Suprapubic skin (tissue), 4 donors: Measurements from ENCODE around the gene ERF. TPM values are rescaled to one million over a fixed set of nuclear protein-coding genes. Genes with fewer than 3 reads are reported as not detected.

ENCODE experiments used
- DNase-seq, 2 donors: peaks; one replicate each; pipeline ENCODE4 v3.0.0-alpha.2; 2019; ENCODE audit warnings: low spot score in 2 of 2
- H3K27ac ChIP-seq: fragments of 200-600 bp; sonication (generic); one replicate; pipeline ENCODE4 v1.5.1; 2019
- H3K27me3 ChIP-seq: fragments of 200-600 bp; sonication (generic); one replicate; pipeline ENCODE4 v1.5.1; 2019
- H3K36me3 ChIP-seq: fragments of 200-600 bp; sonication (generic); one replicate; pipeline ENCODE4 v1.5.1; 2019
- H3K4me1 ChIP-seq: fragments of 200-600 bp; sonication (generic); one replicate; pipeline ENCODE4 v1.5.1; 2019
- H3K4me3 ChIP-seq: fragments of 200-600 bp; sonication (generic); one replicate; pipeline ENCODE4 v1.5.1; 2019; ENCODE audit warnings: mild to moderate bottlenecking
- H3K9me3 ChIP-seq: fragments of 200-600 bp; sonication (generic); one replicate; pipeline ENCODE4 v1.5.1; 2019
- CTCF ChIP-seq, 2 donors: fragments of 200-600 bp in 1 of 2; fragments of 450-650 bp in 1 of 2; sonication (generic) in 1 of 2; IDR thresholded peaks; one replicate each; pipeline ENCODE4 v1.5.1; 2016 to 2019; ENCODE audit warnings: antibody characterized with exemption in 2 of 2, mild to moderate bottlenecking in 1 of 2, moderate library complexity in 1 of 2
- EP300 ChIP-seq: sonication (generic); formaldehyde crosslinking; IDR thresholded peaks from one replicate; pipeline ENCODE4 v1.6.1; 2017; ENCODE audit warnings: antibody characterized with exemption
- POLR2A ChIP-seq, 2 donors: fragments of 450-650 bp; IDR thresholded peaks; one replicate each; pipeline ENCODE4 v1.6.1; 2017; ENCODE audit warnings: antibody characterized with exemption in 2 of 2, mild to moderate bottlenecking in 2 of 2, moderate library complexity in 2 of 2
- POLR2AphosphoS5 ChIP-seq, 3 donors: sonication (generic); formaldehyde crosslinking; IDR thresholded peaks; one replicate each; pipeline ENCODE4 v1.6.1; 2017; ENCODE audit warnings: antibody characterized with exemption in 3 of 3
- WGBS: methylation state at CpG from one replicate; pipeline ENCODE4 v1.1.5; 2018; 5-methylcytosine and 5-hydroxymethylcytosine counted together
- total RNA-seq, 4 donors: library from RNA; depleted of rRNA; stranded (reverse); fragments of >200 nt; gene quantifications; one replicate each; pipeline ENCODE4 v1.1.0, GENCODE V29; 2016

Gene ERF
- total RNA-seq, 4 donors from 2014 or later: 36.8 to 49.5 (median 45.8) TPM

DNA sequence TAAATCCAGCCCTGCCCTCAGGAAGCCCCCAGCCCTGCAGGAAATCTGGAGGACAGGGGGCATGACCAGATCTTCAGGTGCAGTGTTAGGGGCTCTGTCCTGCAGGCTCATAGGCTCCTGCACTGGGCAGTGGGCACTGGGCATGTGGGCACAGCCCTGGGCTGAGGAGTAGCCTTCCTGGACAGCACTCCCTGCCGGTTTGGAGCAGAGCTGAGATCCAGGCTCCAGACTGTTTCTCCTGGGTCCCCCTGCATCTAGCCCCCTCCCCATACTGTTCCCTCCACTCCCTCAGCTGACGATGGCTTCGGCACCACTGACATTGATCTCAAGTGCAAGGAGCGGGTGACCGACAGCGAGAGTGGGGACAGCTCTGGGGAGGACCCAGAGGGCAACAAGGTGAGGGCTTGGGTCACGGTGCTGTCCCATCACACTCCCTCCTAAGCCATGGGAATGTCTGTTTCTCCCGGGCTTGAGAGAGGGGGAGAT, 34.7 kb upstream of the ERF start:
- Histone ChIP-seq H3K36me3 (peaks cover 80% of the 10 kb centered on the region), H3K9me3 (no peaks in the 10 kb centered on the region), H3K27ac (no peak overlapping the region), H3K4me3 (no peak overlapping the region), H3K4me1 (peaks cover 29% of the 10 kb centered on the region), H3K27me3 (no peaks in the 10 kb centered on the region)
- DNase-seq: no peak
- WGBS: 88% methylated on average over 8 of the region's 8 CpGs
- TF ChIP-seq POLR2A (IDR thresholded peaks at IDR 0.05) (no peak), EP300 (no peak), POLR2AphosphoS5 (IDR thresholded peaks at IDR 0.05) (no peak), CTCF (IDR thresholded peaks at IDR 0.05) (no peak)

GRCh38 chr19:42288881-42289555, 34.1 kb upstream of the ERF start:
- H3K27ac ChIP-seq: no peak overlapping the region
- no peak overlapping the region for H3K4me3 ChIP-seq
- peak in 1 of 2 donors; percentile 74 for DNase-seq
- 92% methylated on average over 17 of the region's 22 CpGs for WGBS
- TF ChIP-seq CTCF (IDR thresholded peaks at IDR 0.05) (no peak), EP300 (no peak), POLR2AphosphoS5 (IDR thresholded peaks at IDR 0.05) (no peak), POLR2A (IDR thresholded peaks at IDR 0.05) (no peak)
- no peaks in the 10 kb centered on the region for H3K27me3 ChIP-seq
- peaks cover 75% of the 10 kb centered on the region for H3K36me3 ChIP-seq
- no peaks in the 10 kb centered on the region for H3K9me3 ChIP-seq
- H3K4me1 ChIP-seq: peaks cover 32% of the 10 kb centered on the region

DNA sequence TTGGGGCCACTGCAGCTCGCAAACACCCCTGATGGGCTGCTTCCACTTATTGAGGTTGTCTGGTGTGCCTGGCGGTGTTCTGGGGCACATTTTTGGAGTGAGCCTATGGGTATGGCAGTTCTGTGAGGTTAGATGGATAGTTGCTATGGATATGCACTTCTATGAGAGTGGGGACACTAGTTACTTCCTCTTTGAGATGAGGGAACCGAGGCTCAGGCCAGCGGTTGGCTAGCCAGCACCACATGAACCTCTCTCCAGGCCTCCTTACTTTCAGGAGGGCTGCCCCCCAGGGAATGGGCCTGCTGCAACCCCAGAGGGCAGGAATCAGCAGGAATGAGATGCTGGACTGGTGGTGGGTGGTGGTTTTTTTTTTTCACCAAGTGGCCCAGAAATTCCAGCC, 33.5 kb upstream of the ERF start:
- peaks cover 68% of the 10 kb centered on the region for H3K36me3 ChIP-seq
- H3K27ac ChIP-seq: no peak overlapping the region
- no peak for DNase-seq
- no peaks in the 10 kb centered on the region for H3K27me3 ChIP-seq
- H3K4me1 ChIP-seq: peaks cover 33% of the 10 kb centered on the region
- no peaks in the 10 kb centered on the region for H3K9me3 ChIP-seq
- TF ChIP-seq POLR2AphosphoS5 (IDR thresholded peaks at IDR 0.05) (no peak), POLR2A (IDR thresholded peaks at IDR 0.05) (no peak), CTCF (IDR thresholded peaks at IDR 0.05) (no peak), EP300 (no peak)
- 92% methylated on average over 2 of the region's 4 CpGs for WGBS
- H3K4me3 ChIP-seq: no peak overlapping the region

GRCh38 chr19:42287827-42288107, 32.8 kb upstream of the ERF start:
- Histone ChIP-seq H3K27ac (no peak overlapping the region), H3K4me3 (no peak overlapping the region), H3K36me3 (peaks cover 62% of the 10 kb centered on the region), H3K27me3 (no peaks in the 10 kb centered on the region), H3K4me1 (peaks cover 39% of the 10 kb centered on the region), H3K9me3 (no peaks in the 10 kb centered on the region)
- DNase-seq: no peak
- WGBS: 71% methylated on average over 10 of the region's 10 CpGs
- TF ChIP-seq POLR2A (IDR thresholded peaks at IDR 0.05): no peak
- no peak for TF ChIP-seq POLR2AphosphoS5 (IDR thresholded peaks at IDR 0.05)
- TF ChIP-seq EP300: no peak
- no peak for TF ChIP-seq CTCF (IDR thresholded peaks at IDR 0.05)

DNA sequence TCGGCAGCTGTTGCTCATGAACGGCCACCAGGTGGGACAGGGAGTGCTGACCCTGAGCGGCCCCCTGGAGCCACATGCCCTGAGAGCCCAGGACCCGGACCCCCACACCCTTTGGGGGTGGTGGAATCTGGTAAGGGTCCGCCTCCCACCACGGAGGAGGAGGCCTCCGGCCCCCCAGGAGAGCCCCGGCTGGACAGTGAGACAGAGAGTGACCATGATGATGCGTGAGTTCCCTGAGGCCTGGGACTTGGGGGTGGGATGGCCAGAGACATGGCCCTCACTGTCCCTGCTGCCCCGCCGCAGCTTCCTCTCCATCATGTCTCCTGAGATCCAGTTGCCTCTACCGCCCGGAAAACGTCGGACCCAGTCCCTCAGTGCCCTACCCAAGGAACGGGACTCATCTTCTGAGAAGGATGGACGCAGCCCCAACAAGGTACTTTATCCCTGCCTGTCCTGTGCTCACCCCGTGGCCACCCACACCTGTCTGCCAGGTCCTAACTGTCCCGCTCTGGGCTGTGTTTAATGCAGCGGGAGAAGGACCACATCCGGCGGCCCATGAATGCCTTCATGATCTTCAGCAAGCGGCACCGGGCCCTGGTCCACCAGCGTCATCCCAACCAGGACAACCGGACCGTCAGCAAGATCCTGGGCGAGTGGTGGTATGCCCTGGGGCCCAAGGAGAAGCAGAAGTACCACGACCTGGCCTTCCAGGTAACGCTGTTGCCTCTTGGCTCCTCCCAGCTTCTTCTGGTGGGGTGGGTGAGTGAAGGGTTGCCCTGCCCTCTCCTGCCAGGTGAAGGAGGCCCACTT, 32.3 kb upstream of the ERF start:
- Histone ChIP-seq H3K27me3 (no peaks in the 10 kb centered on the region), H3K9me3 (no peaks in the 10 kb centered on the region), H3K27ac (peak overlapping the region; percentile 2), H3K4me3 (no peak overlapping the region), H3K36me3 (peaks cover 57% of the 10 kb centered on the region), H3K4me1 (peaks cover 45% of the 10 kb centered on the region)
- 83% methylated on average over 12 of the region's 30 CpGs for WGBS
- peak; percentile 65 to 77 for DNase-seq
- no peak for TF ChIP-seq CTCF (IDR thresholded peaks at IDR 0.05)
- TF ChIP-seq EP300: no peak
- no peak for TF ChIP-seq POLR2A (IDR thresholded peaks at IDR 0.05)
- no peak for TF ChIP-seq POLR2AphosphoS5 (IDR thresholded peaks at IDR 0.05)
